Peyer's patch (tissue), 4 donors: Measurements from ENCODE around the gene LRGUK. TPM values are rescaled to one million over a fixed set of nuclear protein-coding genes. Genes with fewer than 3 reads are reported as not detected.

Experiments
- DNase-seq, 3 donors: peaks; one replicate each; pipeline ENCODE4 v3.0.0-alpha.2; 2017 to 2019
- H3K27ac ChIP-seq, 4 donors: fragments of 200-600 bp; sonication (generic); one replicate each; pipeline ENCODE4 v1.5.1; 2016 to 2019
- H3K27me3 ChIP-seq, 2 donors: fragments of 200-600 bp; sonication (generic); one replicate each; pipeline ENCODE4 v1.5.1; 2019
- H3K36me3 ChIP-seq, 3 donors: fragments of 200-600 bp; sonication (generic); one replicate each; pipeline ENCODE4 v1.5.1; 2016 to 2019
- H3K4me1 ChIP-seq, 4 donors: fragments of 200-600 bp; sonication (generic); one replicate each; pipeline ENCODE4 v1.5.1; 2016 to 2019
- H3K4me3 ChIP-seq, 4 donors: fragments of 200-600 bp; sonication (generic); 1 replicate in 3 of 4; 2 replicates in 1 of 4; pipeline ENCODE4 v1.5.1; 2016 to 2019; ENCODE audit warnings: mild to moderate bottlenecking in 1 of 4
- H3K9me3 ChIP-seq, 4 donors: fragments of 200-600 bp; sonication (generic); one replicate each; pipeline ENCODE4 v1.5.1; 2016 to 2019; ENCODE audit warnings: mild to moderate bottlenecking in 1 of 4
- POLR2A ChIP-seq, 2 donors: fragments of 450-650 bp; IDR thresholded peaks; one replicate each; pipeline ENCODE4 v1.5.1; 2017; ENCODE audit warnings: antibody characterized with exemption in 2 of 2, mild to moderate bottlenecking in 2 of 2, moderate library complexity in 2 of 2
- total RNA-seq, 4 donors: library from RNA; depleted of rRNA; stranded (reverse); fragments of >200 nt; gene quantifications; one replicate each; pipeline ENCODE4 v1.1.0, GENCODE V29; 2016
- TF ChIP-seq, protein P1 (sequence below), 6 experiments: fragments of 450-650 bp in 4 of 6; fragments of 200-600 bp in 2 of 6; sonication (generic) in 1 of 6; IDR thresholded peaks; one replicate each; pipeline ENCODE4 v1.5.1; 2017 to 2019; ENCODE audit warnings: antibody characterized with exemption in 6 of 6, mild to moderate bottlenecking in 3 of 6, moderate library complexity in 1 of 6

The LRGUK gene
- total RNA-seq, 4 donors from 2014 or later, result 0.40 to 3.3 (median 1.0) TPM

- no peaks in the 10 kb centered on the region for H3K4me1 ChIP-seq
- no peak overlapping the region for H3K27ac ChIP-seq
- H3K9me3 ChIP-seq, result no peaks in the 10 kb centered on the region
- H3K27me3 ChIP-seq, result no peaks in the 10 kb centered on the region
- no peak overlapping the region for H3K4me3 ChIP-seq
- no peak for DNase-seq
- TF ChIP-seq POLR2A (IDR thresholded peaks at IDR 0.05), result no peak
- TF ChIP-seq, protein P1, sequence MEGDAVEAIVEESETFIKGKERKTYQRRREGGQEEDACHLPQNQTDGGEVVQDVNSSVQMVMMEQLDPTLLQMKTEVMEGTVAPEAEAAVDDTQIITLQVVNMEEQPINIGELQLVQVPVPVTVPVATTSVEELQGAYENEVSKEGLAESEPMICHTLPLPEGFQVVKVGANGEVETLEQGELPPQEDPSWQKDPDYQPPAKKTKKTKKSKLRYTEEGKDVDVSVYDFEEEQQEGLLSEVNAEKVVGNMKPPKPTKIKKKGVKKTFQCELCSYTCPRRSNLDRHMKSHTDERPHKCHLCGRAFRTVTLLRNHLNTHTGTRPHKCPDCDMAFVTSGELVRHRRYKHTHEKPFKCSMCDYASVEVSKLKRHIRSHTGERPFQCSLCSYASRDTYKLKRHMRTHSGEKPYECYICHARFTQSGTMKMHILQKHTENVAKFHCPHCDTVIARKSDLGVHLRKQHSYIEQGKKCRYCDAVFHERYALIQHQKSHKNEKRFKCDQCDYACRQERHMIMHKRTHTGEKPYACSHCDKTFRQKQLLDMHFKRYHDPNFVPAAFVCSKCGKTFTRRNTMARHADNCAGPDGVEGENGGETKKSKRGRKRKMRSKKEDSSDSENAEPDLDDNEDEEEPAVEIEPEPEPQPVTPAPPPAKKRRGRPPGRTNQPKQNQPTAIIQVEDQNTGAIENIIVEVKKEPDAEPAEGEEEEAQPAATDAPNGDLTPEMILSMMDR (IDR thresholded peaks at IDR 0.05), result no peak
- no peaks in the 10 kb centered on the region for H3K36me3 ChIP-seq
These were observed 12.1 kb upstream of the LRGUK start for GRCh38 chr7:134114992-134115391.

GRCh38 chr7:134120405-134120804, 6.7 kb upstream of the LRGUK start:
- Histone ChIP-seq H3K36me3 (no peaks in the 10 kb centered on the region), H3K4me1 (no peaks in the 10 kb centered on the region), H3K4me3 (no peak overlapping the region), H3K27ac (no peak overlapping the region), H3K27me3 (no peaks in the 10 kb centered on the region), H3K9me3 (no peaks in the 10 kb centered on the region)
- DNase-seq, result no peak
- TF ChIP-seq, protein P1 (IDR thresholded peaks at IDR 0.05), result no peak
- TF ChIP-seq POLR2A (IDR thresholded peaks at IDR 0.05), result no peak

- peaks cover 0 to under 1% (median 0%) of the 10 kb centered on the region in 4 donors for H3K4me1 ChIP-seq
- H3K9me3 ChIP-seq, result no peaks in the 10 kb centered on the region
- no peaks in the 10 kb centered on the region for H3K27me3 ChIP-seq
- TF ChIP-seq, protein P1 (IDR thresholded peaks at IDR 0.05), result no peak
- no peak for TF ChIP-seq POLR2A (IDR thresholded peaks at IDR 0.05)
- H3K36me3 ChIP-seq, result no peaks in the 10 kb centered on the region
- DNase-seq, result no peak
- H3K27ac ChIP-seq, result no peak overlapping the region
- no peak overlapping the region for H3K4me3 ChIP-seq
These were observed 5.5 kb upstream of the LRGUK start for GRCh38 chr7:134121632-134122139.

- Histone ChIP-seq H3K27me3 (no peaks in the 10 kb centered on the region), H3K36me3 (no peaks in the 10 kb centered on the region), H3K4me1 (peaks cover 0 to 5% (median 0%) of the 10 kb centered on the region in 4 donors), H3K27ac (no peak overlapping the region), H3K4me3 (no peak overlapping the region), H3K9me3 (no peaks in the 10 kb centered on the region)
- DNase-seq, result no peak
- TF ChIP-seq, protein P1 (IDR thresholded peaks at IDR 0.05), result no peak
- no peak for TF ChIP-seq POLR2A (IDR thresholded peaks at IDR 0.05)
These were observed 4.2 kb upstream of the LRGUK start for GRCh38 chr7:134122980-134123379.

DNA sequence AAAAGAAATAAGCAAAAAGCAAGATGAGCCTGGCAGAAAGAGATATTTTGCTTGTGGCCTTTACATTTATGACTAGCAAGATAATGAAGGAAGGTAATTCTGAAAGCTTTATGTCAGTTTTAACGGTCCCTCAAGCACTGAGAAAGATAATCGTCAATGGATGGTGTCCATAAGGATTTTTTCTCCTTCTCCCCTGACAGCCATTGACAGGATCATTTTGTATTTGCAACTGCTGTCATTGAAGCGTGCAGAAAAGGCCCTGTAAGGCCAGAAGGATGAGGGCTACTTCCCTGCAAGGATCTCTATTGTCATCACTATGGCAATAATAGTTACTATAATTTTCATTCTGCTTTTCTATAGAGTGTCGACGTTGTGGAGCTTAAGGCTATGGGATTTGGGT, 994 bp upstream of the LRGUK start:
- Histone ChIP-seq H3K27me3 (no peaks in the 10 kb centered on the region), H3K36me3 (no peaks in the 10 kb centered on the region), H3K27ac (no peak overlapping the region), H3K4me1 (peaks cover 0 to 5% (median 0%) of the 10 kb centered on the region in 4 donors), H3K9me3 (no peaks in the 10 kb centered on the region), H3K4me3 (no peak overlapping the region)
- no peak for TF ChIP-seq POLR2A (IDR thresholded peaks at IDR 0.05)
- TF ChIP-seq, protein P1 (IDR thresholded peaks at IDR 0.05), result no peak
- DNase-seq, result no peak

GRCh38 chr7:134126596-134126965, 559 bp upstream of the LRGUK start:
- Histone ChIP-seq H3K36me3 (no peaks in the 10 kb centered on the region), H3K27me3 (no peaks in the 10 kb centered on the region), H3K27ac (no peak overlapping the region), H3K9me3 (no peaks in the 10 kb centered on the region), H3K4me3 (peak overlapping the region; percentile 49 to 73 (median 65)), H3K4me1 (peaks cover 0 to 5% (median 0%) of the 10 kb centered on the region in 4 donors)
- TF ChIP-seq, protein P1 (IDR thresholded peaks at IDR 0.05), result no peak
- TF ChIP-seq POLR2A (IDR thresholded peaks at IDR 0.05), result no peak
- no peak for DNase-seq
